ENCODE measurements around the gene DPM1.
A peak's percentile ranks its signal among the peaks of the same experiment; 100 is the strongest.

DNA sequence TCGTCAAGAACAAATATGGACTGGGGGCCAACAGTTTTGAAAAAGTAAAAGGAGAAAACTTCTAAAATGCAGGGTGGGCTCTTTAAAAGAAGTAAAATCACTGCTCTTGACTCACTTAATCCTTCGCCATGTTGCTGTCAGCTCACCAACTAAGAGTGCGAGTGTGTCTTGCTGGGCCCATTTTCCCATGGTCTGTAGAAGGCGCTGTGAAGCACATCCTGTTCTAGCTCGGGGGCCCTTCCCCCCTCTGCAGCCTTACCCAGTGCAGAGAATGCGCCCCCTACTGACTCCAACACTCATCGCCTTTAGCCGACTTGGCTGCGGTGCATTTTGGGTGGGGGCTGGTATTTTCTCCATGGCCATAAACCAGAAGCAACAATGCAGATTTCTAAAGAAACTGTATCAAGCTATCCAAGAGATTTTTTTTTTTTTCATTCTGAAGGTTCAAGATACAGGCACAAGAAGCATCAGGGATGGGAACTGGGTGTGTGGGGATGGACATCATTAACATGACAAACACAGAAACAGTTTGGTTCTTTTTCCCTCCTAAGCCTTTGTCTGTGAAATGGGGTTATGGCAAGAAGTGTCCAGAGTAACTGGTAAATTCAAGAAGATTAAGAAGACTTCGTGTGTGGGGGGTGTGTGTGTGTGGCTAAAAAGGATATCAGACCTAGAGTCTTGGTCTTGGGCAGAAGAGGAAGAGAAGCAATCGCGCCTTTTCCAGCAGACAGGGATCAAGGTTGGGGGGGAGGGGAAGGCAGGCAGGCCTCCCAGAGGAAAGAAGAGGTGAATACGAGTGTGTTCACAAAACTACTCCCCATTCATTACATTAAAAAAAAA lies 28.8 kb downstream of the DPM1 start:
- TF ChIP-seq, protein P1, sequence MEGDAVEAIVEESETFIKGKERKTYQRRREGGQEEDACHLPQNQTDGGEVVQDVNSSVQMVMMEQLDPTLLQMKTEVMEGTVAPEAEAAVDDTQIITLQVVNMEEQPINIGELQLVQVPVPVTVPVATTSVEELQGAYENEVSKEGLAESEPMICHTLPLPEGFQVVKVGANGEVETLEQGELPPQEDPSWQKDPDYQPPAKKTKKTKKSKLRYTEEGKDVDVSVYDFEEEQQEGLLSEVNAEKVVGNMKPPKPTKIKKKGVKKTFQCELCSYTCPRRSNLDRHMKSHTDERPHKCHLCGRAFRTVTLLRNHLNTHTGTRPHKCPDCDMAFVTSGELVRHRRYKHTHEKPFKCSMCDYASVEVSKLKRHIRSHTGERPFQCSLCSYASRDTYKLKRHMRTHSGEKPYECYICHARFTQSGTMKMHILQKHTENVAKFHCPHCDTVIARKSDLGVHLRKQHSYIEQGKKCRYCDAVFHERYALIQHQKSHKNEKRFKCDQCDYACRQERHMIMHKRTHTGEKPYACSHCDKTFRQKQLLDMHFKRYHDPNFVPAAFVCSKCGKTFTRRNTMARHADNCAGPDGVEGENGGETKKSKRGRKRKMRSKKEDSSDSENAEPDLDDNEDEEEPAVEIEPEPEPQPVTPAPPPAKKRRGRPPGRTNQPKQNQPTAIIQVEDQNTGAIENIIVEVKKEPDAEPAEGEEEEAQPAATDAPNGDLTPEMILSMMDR (IDR thresholded peaks at IDR 0.05): peak; percentile 99
- TF ChIP-seq GATA2 (CRISPR knock-in tag; IDR thresholded peaks at IDR 0.05): no peak
- peak; percentile 89 for TF ChIP-seq MXI1 (IDR thresholded peaks at IDR 0.05; ENCODE audit: low read depth, low read length)
- TF ChIP-seq FOXJ3 (CRISPR knock-in tag; IDR thresholded peaks at IDR 0.05): no peak
- TF ChIP-seq, protein P2, sequence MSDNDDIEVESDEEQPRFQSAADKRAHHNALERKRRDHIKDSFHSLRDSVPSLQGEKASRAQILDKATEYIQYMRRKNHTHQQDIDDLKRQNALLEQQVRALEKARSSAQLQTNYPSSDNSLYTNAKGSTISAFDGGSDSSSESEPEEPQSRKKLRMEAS (IDR thresholded peaks at IDR 0.05; ENCODE audit: low read depth): peak; percentile 83
- peak; percentile 59; the same call in 1 of the 2 replicates for TF ChIP-seq POLR2AphosphoS5 (IDR thresholded peaks at IDR 0.05; ENCODE audit: low read depth, low read length)
- peak; percentile 39 to 48; a peak in 2 of 4 replicates for TF ChIP-seq EP300 (IDR thresholded peaks at IDR 0.05; ENCODE audit: borderline replicate concordance in 1 of 2, low read depth in 1 of 2, low read length in 1 of 2)
- TF ChIP-seq, protein P3, sequence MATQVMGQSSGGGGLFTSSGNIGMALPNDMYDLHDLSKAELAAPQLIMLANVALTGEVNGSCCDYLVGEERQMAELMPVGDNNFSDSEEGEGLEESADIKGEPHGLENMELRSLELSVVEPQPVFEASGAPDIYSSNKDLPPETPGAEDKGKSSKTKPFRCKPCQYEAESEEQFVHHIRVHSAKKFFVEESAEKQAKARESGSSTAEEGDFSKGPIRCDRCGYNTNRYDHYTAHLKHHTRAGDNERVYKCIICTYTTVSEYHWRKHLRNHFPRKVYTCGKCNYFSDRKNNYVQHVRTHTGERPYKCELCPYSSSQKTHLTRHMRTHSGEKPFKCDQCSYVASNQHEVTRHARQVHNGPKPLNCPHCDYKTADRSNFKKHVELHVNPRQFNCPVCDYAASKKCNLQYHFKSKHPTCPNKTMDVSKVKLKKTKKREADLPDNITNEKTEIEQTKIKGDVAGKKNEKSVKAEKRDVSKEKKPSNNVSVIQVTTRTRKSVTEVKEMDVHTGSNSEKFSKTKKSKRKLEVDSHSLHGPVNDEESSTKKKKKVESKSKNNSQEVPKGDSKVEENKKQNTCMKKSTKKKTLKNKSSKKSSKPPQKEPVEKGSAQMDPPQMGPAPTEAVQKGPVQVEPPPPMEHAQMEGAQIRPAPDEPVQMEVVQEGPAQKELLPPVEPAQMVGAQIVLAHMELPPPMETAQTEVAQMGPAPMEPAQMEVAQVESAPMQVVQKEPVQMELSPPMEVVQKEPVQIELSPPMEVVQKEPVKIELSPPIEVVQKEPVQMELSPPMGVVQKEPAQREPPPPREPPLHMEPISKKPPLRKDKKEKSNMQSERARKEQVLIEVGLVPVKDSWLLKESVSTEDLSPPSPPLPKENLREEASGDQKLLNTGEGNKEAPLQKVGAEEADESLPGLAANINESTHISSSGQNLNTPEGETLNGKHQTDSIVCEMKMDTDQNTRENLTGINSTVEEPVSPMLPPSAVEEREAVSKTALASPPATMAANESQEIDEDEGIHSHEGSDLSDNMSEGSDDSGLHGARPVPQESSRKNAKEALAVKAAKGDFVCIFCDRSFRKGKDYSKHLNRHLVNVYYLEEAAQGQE (IDR thresholded peaks at IDR 0.05; ENCODE audit: low read depth, low read length): peak; percentile 74; the same call in 1 of the 2 replicates
- TF ChIP-seq EZH2phosphoT487 (IDR thresholded peaks at IDR 0.05; ENCODE audit: borderline replicate concordance, low read depth): no peak

All from SK-N-SH (cell line).